NCI-H1694 treated with DMSO at 0.1 percent for 48 hours (cell line): ENCODE data around the gene FAM240A.
"Not testable (repeated sequence)": the region's sequence is repeated elsewhere in the genome, so short reads cannot be mapped to it uniquely, and the experiment has no call there.

Experiments
- DNase-seq: peaks from one replicate; lab custom pipeline; 2025; lab: John Stamatoyannopoulos, UW

The FAM240A gene

GRCh38 chr3:46586738-46587246 lies 25.5 kb upstream of the FAM240A start:
- DNase-seq = no peak

- DNase-seq = not testable (repeated sequence)
Observed at GRCh38 chr3:46587268-46587667, 25.1 kb upstream of the FAM240A start.

- DNase-seq = no peak
Observed at GRCh38 chr3:46593274-46593862, 19.0 kb upstream of the FAM240A start.

GRCh38 chr3:46593979-46594378 lies 18.3 kb upstream of the FAM240A start:
- no peak for DNase-seq

GRCh38 chr3:46594723-46595122 lies 17.6 kb upstream of the FAM240A start:
- no peak for DNase-seq

- no peak for DNase-seq
Observed at GRCh38 chr3:46595819-46596314, 16.5 kb upstream of the FAM240A start.

GRCh38 chr3:46599590-46599989 lies 12.7 kb upstream of the FAM240A start:
- DNase-seq = no peak

GRCh38 chr3:46603446-46604046 lies 8.8 kb upstream of the FAM240A start:
- no peak for DNase-seq

GRCh38 chr3:46604127-46604526 lies 8.2 kb upstream of the FAM240A start:
- no peak for DNase-seq

- no peak for DNase-seq
Observed at GRCh38 chr3:46607603-46608028, 4.7 kb upstream of the FAM240A start.

GRCh38 chr3:46609212-46609721 lies 3.1 kb upstream of the FAM240A start:
- no peak for DNase-seq

GRCh38 chr3:46609944-46610722 lies 2.2 kb upstream of the FAM240A start:
- DNase-seq = no peak

- DNase-seq = no peak
Observed at GRCh38 chr3:46613313-46614005, 1.1 kb downstream of the FAM240A start.

GRCh38 chr3:46614431-46614830 lies 2.1 kb downstream of the FAM240A start:
- DNase-seq = no peak

- no peak for DNase-seq
Observed at GRCh38 chr3:46615050-46615775, 2.9 kb downstream of the FAM240A start.

GRCh38 chr3:46615976-46616375 lies 3.7 kb downstream of the FAM240A start:
- DNase-seq = no peak

- no peak for DNase-seq
Observed at GRCh38 chr3:46617941-46618340, 5.6 kb downstream of the FAM240A start.

- no peak for DNase-seq
Observed at GRCh38 chr3:46619845-46620778, 7.8 kb downstream of the FAM240A start.

GRCh38 chr3:46624533-46624932 lies 12.2 kb downstream of the FAM240A start:
- no peak for DNase-seq

- no peak for DNase-seq
Observed at GRCh38 chr3:46624975-46625490, 12.7 kb downstream of the FAM240A start.
